Mesendoderm (in vitro differentiated cells): ENCODE data around the gene SLC25A1.

Experiments used
- DNase-seq: peaks from one replicate; pipeline ENCODE4 v3.0.0; 2013
- H2AK5ac ChIP-seq: 2 replicates; pipeline ENCODE4 v1.6.1; 2013; ENCODE audit warnings: low read length, inconsistent platforms
- H2BK120ac ChIP-seq: 2 replicates; pipeline ENCODE4 v1.6.1; 2013; ENCODE audit warnings: low read depth, mild to moderate bottlenecking, low read length, moderate library complexity, mixed read lengths
- H2BK15ac ChIP-seq: replicated peaks from 2 replicates; pipeline ENCODE4 v1.6.1; 2013; ENCODE audit warnings: low read depth, mild to moderate bottlenecking, moderate library complexity
- H2BK5ac ChIP-seq: 2 replicates; pipeline ENCODE4 v1.6.1; 2013; ENCODE audit warnings: low read length, inconsistent platforms
- H3K18ac ChIP-seq: 2 replicates; pipeline ENCODE4 v1.6.1; 2013; ENCODE audit warnings: mild to moderate bottlenecking, low read length, mixed read lengths
- H3K23ac ChIP-seq: one replicate; pipeline ENCODE4 v1.6.1; 2013; ENCODE audit warnings: low read length
- H3K27ac ChIP-seq: 2 replicates; pipeline ENCODE4 v1.5.1; 2013; ENCODE audit warnings: low read depth, mild to moderate bottlenecking, inconsistent platforms, low read length, moderate library complexity
- H3K27me3 ChIP-seq: 2 replicates; pipeline ENCODE4 v1.6.1; 2013; ENCODE audit warnings: low read length, control low read depth, mild to moderate bottlenecking, inconsistent platforms; ENCODE audit not compliant: insufficient read depth, poor library complexity
- H3K36me3 ChIP-seq: 2 replicates; pipeline ENCODE4 v1.6.1; 2013; ENCODE audit warnings: low read length, inconsistent platforms; ENCODE audit not compliant: control insufficient read depth, insufficient read depth
- H3K4ac ChIP-seq: one replicate; pipeline ENCODE4 v1.6.1; 2013; ENCODE audit warnings: low read depth, mild to moderate bottlenecking, low read length, moderate library complexity
- H3K4me1 ChIP-seq: 2 replicates; pipeline ENCODE4 v1.6.1; 2013; ENCODE audit warnings: low read depth, low read length, inconsistent platforms; ENCODE audit not compliant: control insufficient read depth
- H3K4me2 ChIP-seq: 2 replicates; pipeline ENCODE4 v1.6.1; 2013; ENCODE audit warnings: low read length
- H3K4me3 ChIP-seq: 2 replicates; pipeline ENCODE4 v1.5.1; 2013; ENCODE audit warnings: mild to moderate bottlenecking, low read length
- H3K56ac ChIP-seq: one replicate; pipeline ENCODE4 v1.6.1; 2013; ENCODE audit warnings: low read length
- H3K79me1 ChIP-seq: 2 replicates; pipeline ENCODE4 v1.6.1; 2013; ENCODE audit warnings: low read length, inconsistent platforms
- H3K79me2 ChIP-seq: 2 replicates; pipeline ENCODE4 v1.6.1; 2013; ENCODE audit warnings: mild to moderate bottlenecking, low read length; ENCODE audit not compliant: control insufficient read depth, insufficient read depth
- H3K9ac ChIP-seq: 2 replicates; pipeline ENCODE4 v1.6.1; 2013; ENCODE audit warnings: low read length, inconsistent platforms
- H4K5ac ChIP-seq: one replicate; pipeline ENCODE4 v1.6.1; 2013; ENCODE audit warnings: low read length
- H4K8ac ChIP-seq: one replicate; pipeline ENCODE4 v1.6.1; 2013; ENCODE audit warnings: low read depth, mild to moderate bottlenecking, control low read depth, low read length, moderate library complexity
- WGBS: extraction: QIAGEN DNeasy Blood & Tissue Kit; methylation state at CpG from one replicate; pipeline ENCODE4 v1.1.7; 2013; ENCODE audit warnings: low lambda C conversion rate, missing lambda C conversion rate; ENCODE audit not compliant: insufficient coverage; ENCODE audit errors: extremely low coverage; 5-methylcytosine and 5-hydroxymethylcytosine counted together

Gene SLC25A1

DNA sequence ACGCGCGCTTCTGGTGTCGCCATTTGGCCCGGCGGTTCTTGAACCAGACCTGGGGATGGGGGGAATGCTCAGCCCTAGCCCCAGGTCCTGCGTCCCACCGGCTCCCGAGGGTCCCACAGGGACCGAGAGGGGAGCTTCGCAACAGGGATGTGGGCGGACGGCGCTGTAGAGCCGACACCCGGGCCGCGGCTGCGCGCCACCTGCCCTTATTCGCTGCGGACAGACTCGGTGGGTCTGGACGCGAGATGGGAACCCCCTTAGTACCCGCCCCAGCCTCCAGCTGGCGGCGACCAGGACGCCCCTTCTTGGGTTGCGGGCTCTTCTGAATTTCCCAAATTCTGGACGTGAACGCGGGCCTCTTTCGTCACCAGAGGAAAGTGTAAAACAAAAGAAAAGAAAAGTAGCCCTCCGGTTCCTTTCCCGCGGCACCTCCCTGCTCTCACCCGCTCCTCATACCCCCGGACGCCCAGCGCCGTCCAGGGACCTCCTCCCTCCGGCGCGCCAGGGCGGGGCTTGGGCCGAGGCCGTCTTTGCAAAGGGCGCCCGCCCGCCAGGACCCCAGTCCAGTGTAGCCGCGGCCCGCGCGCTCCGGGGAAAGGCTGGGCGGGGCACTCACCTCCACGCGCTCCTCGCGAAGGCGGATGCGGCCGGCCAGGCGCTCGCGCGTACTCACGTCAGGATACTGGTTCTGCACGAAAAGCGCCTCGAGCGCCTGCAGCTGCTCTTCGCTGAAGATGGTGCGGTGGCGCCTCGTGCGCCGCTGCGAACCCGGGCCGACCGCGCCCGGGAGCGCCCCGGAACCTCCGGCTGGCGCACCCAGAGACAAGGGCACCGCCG lies 29.3 kb downstream of the SLC25A1 start:
- Histone ChIP-seq H3K79me1 (peaks cover under 1% of the 10 kb centered on the region), H2BK5ac (no peak overlapping the region), H2AK5ac (no peak overlapping the region), H3K4me3 (no peak overlapping the region), H3K56ac (peak overlapping the region; percentile 56), H3K4me2 (peak overlapping the region; percentile 36), H3K27me3 (peaks cover 45% of the 10 kb centered on the region), H3K18ac (no peak overlapping the region), H2BK15ac (no peak overlapping the region), H3K27ac (no peak overlapping the region), H4K5ac (no peak overlapping the region), H3K79me2 (peaks cover under 1% of the 10 kb centered on the region), H4K8ac (no peak overlapping the region), H2BK120ac (no peak overlapping the region), H3K23ac (no peak overlapping the region), H3K4me1 (no peaks in the 10 kb centered on the region), H3K36me3 (no peaks in the 10 kb centered on the region), H3K9ac (no peak overlapping the region), H3K4ac (no peak overlapping the region)
- no CpG with 5 or more reads among the region's 92 CpGs for whole genome bisulfite sequencing
- DNase-seq = peak; percentile 31

DNA sequence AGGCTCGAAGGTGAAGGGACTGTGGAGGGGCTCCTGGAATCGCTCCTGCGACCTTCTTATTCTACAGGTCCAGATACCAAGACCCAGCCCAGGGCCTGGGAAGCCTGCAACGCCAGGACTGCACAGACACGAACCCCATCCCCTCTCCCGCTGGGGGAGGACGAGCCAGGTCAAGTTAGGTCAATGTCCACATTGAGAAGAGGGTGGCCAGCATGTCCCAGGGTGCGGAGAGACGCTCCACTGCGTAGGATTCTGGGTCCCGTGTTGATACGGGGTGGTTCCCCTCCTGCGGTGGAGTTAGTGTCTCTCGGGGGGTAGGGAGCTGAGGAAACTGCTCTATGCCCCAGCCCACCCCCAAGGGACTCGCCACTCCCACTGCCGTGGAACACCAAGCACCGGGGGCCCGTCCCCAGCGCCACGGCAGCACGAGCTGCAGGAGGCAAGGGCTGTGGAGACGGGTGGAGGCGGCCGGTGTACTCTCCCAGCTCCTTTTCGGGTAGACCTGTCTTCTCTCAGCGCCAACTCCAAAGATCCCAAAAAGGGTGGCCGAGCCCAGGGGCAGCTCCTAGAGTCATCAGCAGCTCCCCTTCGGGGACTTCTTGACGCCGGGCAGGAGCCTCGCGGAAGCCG lies 30.0 kb downstream of the SLC25A1 start:
- Histone ChIP-seq H2BK5ac (no peak overlapping the region), H3K36me3 (no peaks in the 10 kb centered on the region), H3K9ac (no peak overlapping the region), H2BK15ac (no peak overlapping the region), H3K4ac (no peak overlapping the region), H3K79me1 (peaks cover 7% of the 10 kb centered on the region), H3K27ac (no peak overlapping the region), H3K79me2 (peaks cover 8% of the 10 kb centered on the region), H3K56ac (no peak overlapping the region), H3K23ac (no peak overlapping the region), H3K18ac (no peak overlapping the region), H4K8ac (no peak overlapping the region), H3K27me3 (peaks cover 45% of the 10 kb centered on the region), H2AK5ac (no peak overlapping the region), H3K4me1 (no peaks in the 10 kb centered on the region), H3K4me2 (no peak overlapping the region), H4K5ac (no peak overlapping the region), H3K4me3 (no peak overlapping the region), H2BK120ac (no peak overlapping the region)
- no CpG with 5 or more reads among the region's 33 CpGs for WGBS
- DNase-seq = no peak

DNA sequence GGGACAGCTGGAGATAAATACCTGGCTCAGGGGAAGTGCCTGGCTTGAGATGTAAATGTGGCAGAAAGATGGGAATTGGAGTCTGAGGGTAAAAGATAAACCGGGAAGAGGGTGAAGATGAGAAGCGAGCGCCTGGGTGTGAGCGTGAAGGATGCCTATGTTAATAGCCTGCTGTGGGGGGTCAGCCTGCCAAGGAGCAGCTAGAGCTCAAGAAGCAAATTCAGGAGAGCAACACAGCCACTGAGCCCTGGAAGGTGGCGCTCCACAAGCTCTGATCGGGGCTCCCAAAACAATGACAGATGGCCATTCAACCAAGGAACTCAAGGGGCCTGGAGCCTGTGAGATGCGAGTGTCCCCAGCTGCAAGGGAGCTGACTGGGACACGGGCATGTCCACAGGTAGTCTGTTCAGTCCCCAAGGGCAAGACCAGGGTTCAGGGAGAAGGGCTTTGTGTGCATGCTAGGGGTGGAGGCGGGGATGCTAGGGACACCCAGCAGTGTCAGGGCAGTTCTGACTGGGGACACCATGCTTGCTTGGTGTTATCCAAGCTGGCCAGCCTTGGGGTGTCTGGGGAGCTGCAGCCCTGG lies 31.2 kb downstream of the SLC25A1 start:
- H2AK5ac ChIP-seq = no peak overlapping the region
- peaks cover 45% of the 10 kb centered on the region for H3K27me3 ChIP-seq
- no peak overlapping the region for H3K4me2 ChIP-seq
- peaks cover 9% of the 10 kb centered on the region for H3K79me1 ChIP-seq
- no peak overlapping the region for H4K5ac ChIP-seq
- H3K4me3 ChIP-seq = no peak overlapping the region
- H2BK5ac ChIP-seq = no peak overlapping the region
- no peak overlapping the region for H4K8ac ChIP-seq
- peak; percentile 49 for DNase-seq
- H3K56ac ChIP-seq = no peak overlapping the region
- H3K4me1 ChIP-seq = no peaks in the 10 kb centered on the region
- no CpG with 5 or more reads among the region's 9 CpGs for WGBS
- no peak overlapping the region for H3K27ac ChIP-seq
- no peak overlapping the region for H3K4ac ChIP-seq
- H2BK15ac ChIP-seq = no peak overlapping the region
- H2BK120ac ChIP-seq = no peak overlapping the region
- H3K79me2 ChIP-seq = peaks cover 10% of the 10 kb centered on the region
- H3K18ac ChIP-seq = no peak overlapping the region
- H3K23ac ChIP-seq = no peak overlapping the region
- H3K9ac ChIP-seq = no peak overlapping the region
- no peaks in the 10 kb centered on the region for H3K36me3 ChIP-seq

- Histone ChIP-seq H2BK120ac (no peak overlapping the region), H3K23ac (no peak overlapping the region), H3K79me2 (peaks cover 10% of the 10 kb centered on the region), H3K36me3 (no peaks in the 10 kb centered on the region), H2BK15ac (no peak overlapping the region), H2BK5ac (no peak overlapping the region), H3K9ac (no peak overlapping the region), H3K4me1 (no peaks in the 10 kb centered on the region), H3K27me3 (peaks cover 37% of the 10 kb centered on the region), H2AK5ac (no peak overlapping the region), H3K56ac (no peak overlapping the region), H3K18ac (no peak overlapping the region), H4K8ac (no peak overlapping the region), H3K4ac (no peak overlapping the region), H3K4me2 (no peak overlapping the region), H3K27ac (no peak overlapping the region), H3K4me3 (no peak overlapping the region), H3K79me1 (peaks cover 9% of the 10 kb centered on the region), H4K5ac (no peak overlapping the region)
- no CpG with 5 or more reads among the region's 11 CpGs for WGBS
- DNase-seq = no peak
These were observed 32.1 kb downstream of the SLC25A1 start for GRCh38 chr22:19146215-19146968.

- H3K36me3 ChIP-seq = peaks cover 1% of the 10 kb centered on the region
- no peak overlapping the region for H3K27ac ChIP-seq
- H4K5ac ChIP-seq = no peak overlapping the region
These were observed 34.6 kb downstream of the SLC25A1 start for GRCh38 chr22:19143967-19144400.

More at GRCh38 chr22:19143967-19144400, 34.6 kb downstream of the SLC25A1 start:
- Histone ChIP-seq H3K79me2 (peaks cover 10% of the 10 kb centered on the region), H2AK5ac (peak overlapping the region; percentile 69), H2BK5ac (no peak overlapping the region), H3K56ac (peak overlapping the region; percentile 96), H4K8ac (no peak overlapping the region), H3K4me2 (peak overlapping the region; percentile 100), H3K4me3 (peak overlapping the region; percentile 99), H2BK15ac (no peak overlapping the region), H3K4ac (no peak overlapping the region), H2BK120ac (no peak overlapping the region), H3K79me1 (peaks cover 9% of the 10 kb centered on the region), H3K9ac (peak overlapping the region; percentile 96), H3K23ac (no peak overlapping the region), H3K27me3 (peaks cover 14% of the 10 kb centered on the region), H3K4me1 (no peaks in the 10 kb centered on the region), H3K18ac (no peak overlapping the region)
- no CpG with 5 or more reads among the region's 17 CpGs for WGBS
- DNase-seq = no peak
